Stimulated activated CD8-positive, alpha-beta memory T cell treated with anti-CD3 and anti-CD28 coated beads, Interleukin-4, amount 100 ng/mL, for 4 hours (primary cell): Measurements from ENCODE around the gene CAND2.
A peak's percentile ranks its signal among the peaks of the same experiment; 100 is the strongest.

Experiments used
- DNase-seq, 2 donors: peaks; one replicate each; pipeline ENCODE4 v3.0.0-alpha.2; 2020; ENCODE audit warnings: low read depth in 2 of 2, low spot score in 1 of 2

The CAND2 gene

DNA sequence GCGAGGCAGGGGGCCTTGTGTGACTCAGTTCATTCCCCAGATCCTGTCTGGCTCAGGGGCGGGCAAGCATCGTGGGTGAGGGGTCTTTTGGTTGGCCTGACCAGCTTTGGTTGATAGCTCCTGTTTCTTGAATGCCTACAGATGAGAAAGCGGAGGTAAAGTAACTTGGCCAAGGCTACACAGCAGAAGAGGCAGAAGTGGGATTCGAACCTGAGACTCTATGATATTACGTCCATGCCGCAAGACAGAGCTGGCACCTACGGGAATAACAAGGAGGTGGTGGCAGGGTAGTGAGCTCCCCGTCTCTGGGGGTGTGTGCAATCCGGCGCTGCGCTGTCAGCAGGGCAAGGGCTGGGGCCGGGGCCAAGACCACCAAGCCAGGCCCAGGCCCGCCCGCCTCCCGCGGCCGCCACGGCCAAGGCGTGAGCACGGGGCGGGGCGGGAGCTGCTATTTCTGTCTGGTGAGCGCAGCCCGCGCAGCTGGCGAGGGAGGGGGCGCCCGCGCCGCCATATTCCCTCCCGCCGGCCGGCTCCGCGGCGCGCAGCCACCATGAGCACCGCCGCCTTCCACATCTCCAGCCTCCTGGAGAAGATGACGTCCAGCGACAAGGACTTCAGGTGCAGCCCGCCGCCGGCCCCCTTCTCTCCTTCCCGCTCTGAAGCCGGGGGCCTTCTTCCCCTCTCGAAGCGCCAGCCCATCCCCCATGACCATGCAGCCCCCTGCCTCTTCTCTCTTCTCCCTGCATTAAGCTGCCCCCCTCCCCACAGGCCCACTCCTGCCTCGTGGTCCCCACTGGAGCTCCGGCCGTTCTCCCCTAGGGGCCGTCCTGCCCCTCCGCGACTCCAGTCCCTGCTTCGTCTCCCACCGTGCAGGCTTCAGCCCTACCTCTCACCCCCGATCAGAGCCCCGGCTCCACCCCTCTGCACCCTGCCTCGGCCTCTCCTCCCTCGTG, at the start of gene CAND2:
Gene CAND2, plus strand, starts transcription at position 510 of the 953 bp plus-strand sequence. Its CDS starts 41 bp downstream, at position 551.
- DNase-seq = no peak

DNA sequence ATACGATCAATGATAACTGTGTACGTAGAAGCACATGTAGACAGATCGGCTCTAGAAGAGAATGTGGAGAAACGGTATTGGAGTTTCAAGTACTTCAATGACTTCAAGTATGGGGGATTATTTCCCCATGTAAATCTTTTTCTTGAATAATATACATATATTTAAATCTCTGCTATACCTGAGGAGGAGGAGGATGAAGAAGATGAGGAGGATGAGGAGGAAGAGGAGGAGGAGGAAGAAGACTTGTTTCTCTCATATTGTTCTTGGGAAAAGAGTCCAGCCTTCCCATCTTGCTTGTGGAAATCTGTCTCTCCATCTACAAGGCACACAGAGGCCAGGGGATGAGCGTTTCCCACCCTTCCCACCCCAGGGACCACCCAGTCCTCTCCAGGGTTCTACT, 48.0 kb upstream of the CAND2 start:
- DNase-seq = no peak

DNA sequence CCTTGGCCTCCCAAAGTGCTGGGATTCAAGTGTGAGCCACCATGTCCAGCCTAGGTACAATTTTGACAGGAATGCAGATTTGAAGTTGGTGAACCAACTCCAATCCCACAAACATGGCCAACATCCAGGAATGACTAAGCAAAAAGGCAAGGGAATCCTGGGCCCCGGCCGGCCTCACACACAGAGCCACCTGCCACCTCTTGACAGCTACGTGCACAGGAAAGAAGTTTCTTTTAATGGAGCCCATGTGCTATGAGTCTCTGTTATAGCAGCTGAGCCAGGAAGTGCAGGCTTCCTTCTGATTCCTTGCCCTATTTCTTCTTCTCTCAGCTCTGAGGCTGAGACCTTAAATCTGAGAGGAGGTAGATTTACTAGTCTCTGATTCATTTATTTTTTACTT, 46.3 kb upstream of the CAND2 start:
- DNase-seq = no peak

DNA sequence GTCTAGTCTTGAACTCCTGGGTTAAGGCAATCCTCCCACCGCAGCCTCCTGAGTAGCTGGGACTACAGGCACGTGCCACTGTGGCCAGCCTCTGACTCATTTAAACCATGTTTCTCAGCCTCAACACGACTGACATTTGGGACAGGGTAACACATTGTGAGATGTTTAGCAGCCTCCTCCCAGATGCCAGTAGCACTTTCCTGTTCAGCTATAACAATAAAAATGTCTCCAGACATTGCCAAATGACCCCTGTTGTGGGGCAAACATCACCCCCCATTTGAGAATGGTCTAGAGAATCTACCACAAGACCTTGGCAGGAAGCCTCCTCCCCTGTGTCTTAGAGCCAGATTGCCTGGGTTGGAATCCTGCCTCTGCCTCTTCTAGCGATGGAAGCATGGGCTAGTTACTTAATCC, 45.8 kb upstream of the CAND2 start:
- DNase-seq = peak in 1 of 2 donors; percentile 7

DNA sequence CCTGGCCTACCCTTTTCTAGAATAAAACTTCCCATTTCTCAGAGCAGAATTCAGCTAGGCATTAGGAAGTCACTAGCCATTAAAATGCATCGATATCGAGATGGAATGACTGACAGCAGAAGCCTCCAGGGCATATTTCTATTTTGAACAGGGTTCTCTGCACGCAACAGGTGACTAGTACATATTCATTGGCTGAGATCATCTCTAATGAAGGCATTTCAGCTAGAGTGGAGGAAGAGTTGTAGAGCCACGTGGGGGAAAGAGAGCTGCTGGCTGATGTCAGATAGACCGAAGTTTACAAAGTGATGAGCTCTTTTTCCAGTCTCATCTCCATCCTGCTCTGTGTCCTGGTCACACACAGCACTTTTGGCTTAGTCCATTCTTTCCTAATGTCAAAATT, 44.9 kb upstream of the CAND2 start:
- DNase-seq = no peak

DNA sequence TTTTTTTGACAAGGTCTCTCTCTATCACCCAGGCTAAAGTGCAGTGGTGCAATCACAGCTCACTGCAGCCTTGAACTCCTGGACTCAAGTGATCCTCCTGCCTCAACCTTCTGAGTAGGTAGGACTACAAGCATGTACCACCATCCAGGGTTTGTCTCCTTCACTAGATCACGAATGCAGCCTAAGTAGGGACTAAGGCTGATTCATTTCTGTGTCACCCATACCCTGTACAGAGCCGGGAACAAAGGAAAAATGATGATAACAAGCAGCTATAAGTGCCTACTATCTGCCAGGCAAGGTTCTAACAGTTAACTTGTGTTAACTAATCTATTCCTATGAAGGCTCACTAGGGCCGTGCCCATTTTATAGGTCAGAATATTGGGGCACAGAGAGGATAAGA, 44.4 kb upstream of the CAND2 start:
- no peak for DNase-seq

DNA sequence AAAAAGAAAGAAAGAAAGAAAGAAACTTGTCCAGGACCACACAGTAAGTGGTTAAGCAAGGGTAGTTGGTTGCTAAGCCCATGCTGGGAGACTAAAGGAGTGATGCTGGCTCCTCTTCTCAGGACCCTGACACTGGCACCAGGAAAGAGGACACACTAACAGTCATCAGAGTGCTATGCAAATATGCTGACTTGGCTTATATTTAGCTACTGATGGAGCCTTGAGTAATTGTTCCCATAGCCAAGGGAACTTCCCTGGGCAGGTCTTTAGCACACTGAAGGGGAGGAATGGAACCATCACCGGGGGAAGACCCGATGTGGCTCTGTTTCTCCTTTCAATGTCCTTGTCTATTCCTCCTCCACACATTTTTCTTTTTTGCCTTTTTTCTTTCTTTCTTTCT, 43.7 kb upstream of the CAND2 start:
- no peak for DNase-seq

DNA sequence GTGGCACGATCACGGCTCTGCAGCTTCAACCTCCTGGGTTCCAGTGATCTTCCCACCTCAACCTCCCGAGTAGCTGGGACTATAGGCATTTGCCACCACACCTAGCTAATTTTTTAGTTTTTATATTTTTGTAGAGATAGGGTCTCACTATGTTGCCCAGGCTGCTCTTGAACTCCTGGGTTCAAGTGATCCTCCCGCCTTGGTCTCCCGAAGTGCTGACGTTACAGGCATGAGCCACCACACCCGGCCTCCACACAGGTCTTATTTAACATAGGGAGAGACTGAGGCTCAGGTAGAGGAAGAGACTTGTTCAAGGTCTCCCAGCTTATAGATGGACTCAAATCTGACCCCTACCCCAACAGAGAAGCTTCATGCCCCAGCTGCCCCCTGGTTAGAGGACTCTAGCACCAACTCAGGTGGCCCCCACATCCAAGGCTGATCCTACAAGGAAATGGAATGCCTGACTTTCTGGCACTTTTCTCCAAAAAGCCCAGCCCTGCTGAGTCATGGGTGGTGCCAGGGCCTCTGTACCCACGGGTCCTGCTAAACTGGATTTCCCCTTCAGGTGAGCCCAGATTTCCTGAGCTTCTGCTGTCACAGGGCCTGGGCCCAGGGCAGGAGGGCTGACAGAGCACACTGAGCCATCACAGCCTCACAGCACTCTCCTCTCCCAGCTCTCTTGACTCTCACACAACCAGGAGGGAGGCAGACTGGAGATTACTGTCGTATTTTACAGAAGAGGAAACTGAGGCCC, 43.0 kb upstream of the CAND2 start:
- no peak for DNase-seq

DNA sequence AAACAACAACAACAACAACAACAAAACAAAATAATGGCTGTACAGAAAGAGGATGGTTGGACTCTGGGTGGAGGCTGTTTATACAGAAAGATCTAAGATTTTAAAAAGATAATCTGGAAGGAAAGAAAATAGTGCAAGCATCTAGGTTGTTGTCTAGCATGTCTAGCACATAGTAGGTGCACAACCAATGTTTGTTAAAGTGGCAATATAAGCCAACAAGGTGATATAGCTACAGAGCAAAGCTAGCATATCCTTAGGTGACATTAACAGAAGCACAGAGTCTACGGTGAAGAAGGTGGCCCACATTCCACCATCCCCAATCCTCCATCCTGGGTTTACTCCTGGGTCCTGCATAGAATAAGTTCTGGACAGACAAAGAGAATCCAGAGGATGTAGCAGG, 42.2 kb upstream of the CAND2 start:
- no peak for DNase-seq

DNA sequence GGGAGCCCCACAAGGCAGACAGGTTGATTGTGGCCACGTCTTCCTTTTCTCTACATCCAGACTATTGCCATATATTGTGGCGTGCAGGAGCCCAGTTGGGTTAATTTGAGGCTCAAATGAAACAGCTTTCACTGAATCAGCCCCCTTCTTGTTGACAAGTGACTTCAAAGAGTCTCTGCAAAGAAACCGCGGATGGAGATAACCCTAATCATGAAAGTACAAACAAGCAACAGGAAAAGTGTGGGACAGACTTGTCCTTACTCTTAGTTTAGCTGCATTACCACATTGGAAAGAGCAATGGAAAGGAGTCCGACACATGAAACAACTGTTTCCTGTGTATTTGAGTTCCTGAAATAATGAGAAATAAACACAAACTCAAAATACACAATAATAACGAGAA, 40.7 kb upstream of the CAND2 start:
- DNase-seq = no peak

DNA sequence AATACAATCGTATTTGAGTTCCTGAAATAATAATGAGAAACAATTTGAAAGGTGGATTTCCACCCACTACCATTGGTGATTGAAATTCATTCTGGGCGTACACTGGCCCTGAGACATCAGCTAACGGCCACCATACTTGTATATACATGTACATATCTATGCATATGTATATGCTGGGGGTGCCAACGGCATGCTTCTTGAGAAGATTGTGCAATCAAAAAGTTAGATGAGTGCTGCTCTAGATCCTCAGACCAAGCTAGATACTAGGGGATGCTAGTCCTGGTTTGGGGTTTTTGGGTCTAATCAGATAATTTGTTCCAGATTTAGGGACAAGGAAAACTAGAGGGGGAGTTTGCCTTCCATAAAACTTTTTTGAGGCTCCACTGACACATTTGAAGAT, 40.3 kb upstream of the CAND2 start:
- DNase-seq = no peak

DNA sequence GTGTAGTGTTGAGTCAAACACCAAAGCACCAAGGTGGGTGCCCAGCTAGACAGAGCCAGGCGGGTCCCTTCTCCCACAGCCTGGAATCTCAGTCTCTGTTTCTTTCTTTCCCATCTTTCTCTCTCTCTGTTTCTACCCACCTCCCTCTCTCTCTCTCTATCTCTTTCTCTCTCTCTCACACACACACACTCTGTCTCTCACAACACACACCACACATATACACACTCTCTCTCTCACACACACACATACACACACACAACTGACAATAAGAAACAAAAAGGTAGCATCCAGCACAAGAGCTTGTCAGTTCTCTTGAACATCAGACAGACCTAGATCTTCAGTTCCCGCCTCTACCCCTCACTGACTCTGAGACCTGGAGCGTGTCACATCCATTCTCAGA, 39.8 kb upstream of the CAND2 start:
- no peak for DNase-seq

DNA sequence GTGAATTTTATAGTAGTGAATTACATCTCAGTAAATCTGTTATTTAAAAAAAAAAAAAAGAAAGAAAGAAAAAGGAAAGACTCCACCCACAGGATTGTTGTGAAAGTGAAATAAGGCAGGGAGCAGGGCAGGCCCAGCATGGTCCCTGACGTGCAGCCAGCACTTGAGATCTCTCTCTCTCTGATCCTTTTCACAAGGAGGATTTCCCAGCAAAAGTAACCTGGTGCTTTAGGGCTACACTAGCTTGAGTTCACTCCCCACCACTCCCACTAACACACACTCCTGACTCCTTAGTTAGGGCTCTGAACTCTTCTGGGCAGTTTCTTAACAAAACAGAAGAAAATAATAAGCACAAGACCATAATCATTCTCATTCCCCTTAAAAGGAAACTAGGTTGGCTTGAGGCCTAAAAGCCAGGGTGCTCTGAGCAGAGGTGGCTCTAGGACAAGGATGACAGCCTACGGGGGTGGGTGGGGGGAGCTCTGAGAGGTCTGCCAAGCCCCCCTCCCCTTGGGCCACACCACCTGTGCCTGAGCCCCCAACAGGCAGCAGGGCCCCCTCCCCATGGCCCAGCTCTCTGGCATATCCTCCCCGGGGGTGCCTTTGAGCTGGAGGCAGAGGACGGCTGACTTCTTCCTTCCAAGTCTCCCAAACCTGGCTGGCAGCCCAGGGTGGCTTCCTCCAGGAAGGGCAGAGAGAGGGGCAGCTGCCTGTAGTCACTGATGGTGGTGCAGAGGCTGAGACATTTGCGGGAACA, 38.3 kb upstream of the CAND2 start:
- no peak for DNase-seq

DNA sequence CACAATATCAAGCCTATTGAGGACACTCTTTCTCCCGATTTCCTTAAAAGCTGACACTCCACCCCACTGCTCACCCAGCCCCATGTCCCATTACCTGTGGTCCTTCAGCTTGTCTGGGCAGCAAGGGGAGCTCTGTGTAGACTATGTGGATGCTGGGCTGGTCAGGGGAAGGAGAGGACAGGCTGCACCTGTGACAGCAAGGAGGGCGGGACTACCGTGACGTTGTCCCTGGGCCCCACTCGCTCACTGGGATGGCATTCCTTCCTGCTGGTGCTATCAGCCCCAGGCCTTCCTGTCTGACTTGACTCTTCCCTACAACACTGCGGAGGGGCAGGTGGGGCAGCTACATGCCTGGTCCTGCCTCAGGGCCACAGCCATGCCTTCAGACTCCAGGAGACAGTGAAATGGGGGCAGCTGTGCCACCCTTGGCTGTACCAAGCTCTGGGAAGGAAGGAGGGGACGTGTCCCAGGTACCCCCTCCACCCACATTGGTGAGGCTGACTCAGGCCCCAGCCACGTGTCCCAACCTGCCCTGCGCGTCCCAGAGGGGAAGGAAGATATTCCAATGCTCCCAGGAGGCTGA, 37.3 kb upstream of the CAND2 start, which contains the start of gene TMEM40:
Gene TMEM40, minus strand, starts transcription at position 163 of the 583 bp plus-strand sequence. CDS start 9,427 bp downstream, outside the sequence.
- DNase-seq = no peak

DNA sequence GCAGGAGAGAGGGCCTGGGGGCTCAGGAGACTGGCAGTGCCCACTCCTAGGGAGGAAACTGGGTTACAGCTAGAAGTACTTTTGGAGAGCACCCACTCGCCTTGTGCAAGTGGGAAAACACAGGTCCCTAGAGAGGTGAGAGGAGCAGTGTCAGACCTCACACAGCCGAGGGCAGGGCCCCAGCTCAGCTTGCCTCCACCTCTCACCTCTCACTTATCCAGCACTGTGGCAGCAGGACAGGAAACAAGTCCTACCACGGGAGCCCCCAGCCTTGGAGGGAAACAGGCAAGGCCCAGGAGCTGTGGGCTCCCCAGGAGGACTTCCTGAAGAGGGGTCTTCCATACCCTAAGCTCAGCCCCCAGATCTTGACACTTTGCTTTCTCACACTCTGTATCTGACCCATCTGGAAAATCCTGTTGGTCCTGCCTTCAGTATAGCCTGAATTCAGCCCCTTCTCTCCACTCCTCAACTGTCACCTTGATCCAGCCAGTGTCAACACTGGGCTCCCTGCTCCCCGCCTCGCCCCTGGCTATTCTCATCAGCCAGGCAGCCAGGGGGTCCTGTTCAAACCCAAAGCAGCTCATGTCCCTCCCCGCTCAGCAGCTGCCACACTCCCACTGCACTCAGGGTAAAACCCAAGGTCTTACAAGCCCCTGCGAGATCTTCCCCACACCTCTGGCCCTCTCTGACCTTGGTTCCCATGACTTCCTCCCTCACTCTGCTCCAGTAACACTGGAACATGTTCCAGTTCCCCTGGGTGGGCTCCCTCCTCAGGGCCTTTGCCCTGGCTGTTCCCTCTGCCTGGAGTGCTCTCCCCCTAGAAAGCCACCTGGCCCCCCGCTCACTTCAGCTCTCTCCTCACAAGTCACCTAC, 36.6 kb upstream of the CAND2 start:
- no peak for DNase-seq

DNA sequence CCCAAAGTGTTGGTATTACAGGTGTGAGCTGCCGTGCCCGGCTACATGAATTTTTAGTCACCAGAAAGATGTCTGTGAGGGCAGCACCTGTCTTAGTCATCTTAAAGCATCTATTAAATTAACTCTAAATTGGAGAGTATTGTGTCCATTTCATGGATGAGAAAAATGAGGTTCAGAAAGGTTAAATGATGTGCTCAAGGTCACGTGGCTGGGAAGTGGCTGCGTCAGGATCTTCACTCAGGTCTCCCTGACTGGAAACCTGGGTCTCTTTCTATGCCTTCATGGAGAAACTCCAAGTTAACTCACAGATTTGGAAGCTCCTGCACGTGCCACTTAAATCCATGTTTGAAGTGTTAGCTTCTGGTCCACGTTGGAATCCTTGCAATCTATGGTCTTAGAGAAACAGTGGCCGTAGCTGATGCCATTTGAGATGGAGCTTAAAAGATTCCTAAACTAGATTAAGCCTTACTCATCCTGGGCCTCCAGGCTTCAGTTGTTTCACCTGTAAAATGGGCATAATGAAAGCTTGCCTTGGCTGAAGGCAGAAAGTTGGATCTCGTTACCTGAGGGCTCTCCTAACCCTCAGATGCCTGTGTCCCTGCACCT, 32.2 kb upstream of the CAND2 start:
- DNase-seq = no peak

DNA sequence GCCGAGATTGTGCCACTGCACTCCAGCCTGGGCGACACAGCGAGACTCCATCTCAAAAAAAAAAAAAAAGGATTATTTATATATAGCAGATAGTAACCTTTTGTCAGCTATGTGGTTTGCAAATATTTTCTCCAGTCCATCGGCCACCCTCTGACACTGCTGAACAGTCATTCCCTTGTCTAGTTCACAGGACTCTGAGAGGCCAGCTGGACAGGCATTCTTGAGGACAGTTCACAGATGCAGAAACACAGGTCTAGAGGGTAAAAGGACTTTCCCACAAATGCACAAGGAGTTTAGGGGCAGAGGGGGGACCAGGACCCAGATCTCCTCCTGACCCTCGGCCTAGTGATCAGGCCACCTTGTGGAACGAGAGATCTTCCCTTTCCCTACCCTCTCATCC, 29.9 kb upstream of the CAND2 start:
- no peak for DNase-seq

DNA sequence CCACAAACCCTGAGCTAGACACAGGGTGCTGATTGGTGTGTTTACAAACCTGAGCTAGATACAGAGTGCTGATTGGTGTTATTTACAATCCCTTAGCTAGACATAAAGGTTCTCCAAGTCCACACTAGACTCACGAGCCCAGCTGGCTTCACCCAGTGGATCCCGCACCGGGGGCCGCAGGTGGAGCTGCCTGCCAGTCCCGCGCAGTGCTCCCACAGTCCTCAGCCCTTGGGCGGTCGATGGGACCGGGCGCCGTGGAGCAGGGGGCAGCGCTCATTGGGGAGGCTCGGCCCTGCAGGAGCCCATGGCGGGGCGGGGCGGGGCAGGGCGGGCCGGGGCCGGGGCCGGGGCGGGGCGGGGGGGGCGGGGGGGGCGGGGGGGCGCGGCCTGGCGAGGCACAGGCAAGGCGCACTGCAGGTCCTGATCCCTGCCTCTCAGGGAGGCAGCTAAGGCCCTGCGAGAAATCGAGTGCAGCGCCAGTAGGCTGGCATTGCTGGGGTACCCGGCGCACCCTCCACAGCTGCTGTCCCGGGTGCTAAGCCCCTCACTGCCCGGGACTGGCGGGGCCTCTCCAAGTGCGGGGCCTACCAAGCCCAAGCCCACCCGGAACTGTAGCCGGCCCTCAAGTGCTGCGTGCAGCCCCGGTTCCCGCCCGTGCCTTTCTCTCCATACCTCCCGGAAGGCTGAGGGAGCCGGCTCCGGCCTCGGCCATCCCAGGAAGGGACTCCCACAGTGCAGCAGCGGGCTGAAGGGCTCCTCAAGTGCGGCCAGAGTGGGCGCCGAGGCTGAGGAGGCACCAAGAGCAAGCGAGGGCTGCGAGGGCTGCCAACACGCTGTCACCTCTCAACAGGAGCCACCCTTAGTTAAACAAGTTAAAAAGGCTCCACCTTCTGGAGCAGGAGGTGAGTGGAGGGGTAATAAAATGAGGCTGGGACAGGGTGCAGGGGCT, 27.6 kb upstream of the CAND2 start:
- DNase-seq = no peak

DNA sequence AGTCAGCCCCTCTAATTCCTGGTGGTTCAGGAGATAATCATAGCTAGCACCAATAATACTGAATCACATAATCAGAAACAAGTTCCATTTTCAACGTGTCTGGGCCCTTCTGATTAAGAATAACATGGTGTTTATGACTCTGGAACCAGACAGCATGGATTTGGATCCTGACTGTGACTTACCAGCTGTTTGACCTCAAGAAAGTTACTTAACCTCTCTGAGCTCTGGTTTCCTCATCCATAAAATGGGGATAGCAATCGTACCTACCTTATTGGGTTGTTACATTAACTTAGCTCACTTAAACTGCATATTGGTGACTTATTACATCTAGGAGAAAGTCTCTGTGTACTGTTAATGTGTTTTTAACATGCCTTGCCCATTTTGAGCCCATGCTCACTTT, 26.7 kb upstream of the CAND2 start:
- no peak for DNase-seq
